Kidney (tissue), 14 donors: ENCODE measurements around the gene MED13L. TPM values are rescaled to one million over a fixed set of nuclear protein-coding genes. Genes with fewer than 3 reads are reported as not detected.

Experiments used
- DNase-seq, 5 donors: peaks; one replicate each; pipeline ENCODE4 v3.0.0-alpha.2; 2013 to 2020
- FAIRE-seq: peaks from 2 replicates; lab custom pipeline; 2012; peaks lifted over from hg19 to GRCh38; lab: Jason Lieb, UNC
- H3K27ac ChIP-seq, 2 donors: one replicate each; pipeline ENCODE4 v1.7.0; 2013; ENCODE audit warnings: low read depth in 2 of 2, low read length in 2 of 2, inconsistent platforms in 1 of 2
- H3K27me3 ChIP-seq: one replicate; pipeline ENCODE4 v1.7.1; 2013; ENCODE audit warnings: low read length, inconsistent platforms; ENCODE audit not compliant: control insufficient read depth, insufficient read depth
- H3K36me3 ChIP-seq, 3 donors: one replicate each; pipeline versions ENCODE4 v1.7.0 to v1.7.1; 2013; ENCODE audit warnings: low read length in 3 of 3, control low read depth in 1 of 3, inconsistent platforms in 1 of 3; ENCODE audit not compliant: insufficient read depth in 3 of 3, control insufficient read depth in 2 of 3
- H3K4me1 ChIP-seq, 3 donors: one replicate each; pipeline versions ENCODE4 v1.7.0 to v1.7.1; 2013; ENCODE audit warnings: low read length in 3 of 3, inconsistent platforms in 1 of 3, low read depth in 1 of 3; ENCODE audit not compliant: control insufficient read depth in 2 of 3, insufficient read depth in 2 of 3
- H3K4me3 ChIP-seq, 3 donors: one replicate each; pipeline versions ENCODE4 v1.7.0 to v1.8.1; 2013; ENCODE audit warnings: low read length in 3 of 3, control low read depth in 1 of 3, inconsistent platforms in 1 of 3
- H3K9ac ChIP-seq, 3 donors: one replicate each; pipeline versions ENCODE4 v1.7.0 to v1.7.1; 2013; ENCODE audit warnings: low read length in 3 of 3, control low read depth in 1 of 3, inconsistent platforms in 1 of 3
- H3K9me3 ChIP-seq, 3 donors: one replicate each; pipeline versions ENCODE4 v1.7.0 to v1.7.1; 2013; ENCODE audit warnings: low read length in 3 of 3, control low read depth in 1 of 3, inconsistent platforms in 1 of 3; ENCODE audit not compliant: control insufficient read depth in 2 of 3, insufficient read depth in 1 of 3
- CTCF ChIP-seq: IDR thresholded peaks from 3 replicates; pipeline ENCODE4 v1.5.1; 2012; ENCODE audit warnings: mild to moderate bottlenecking, moderate library complexity, borderline replicate concordance; ENCODE audit not compliant: insufficient read depth; ENCODE audit errors: extremely low read depth
- intact Hi-C: fragments of 100-400 bp; cut with DNase I; formaldehyde crosslinking; loops from one replicate; pipeline ENCODE4 v1.11.1; 2022
- polyA plus RNA-seq: library from polyadenylated mRNA; stranded (reverse); fragments of 350-450 nt; fragmentation: Illumina TruSeq; extraction: RNeasy Lipid Tissue Mini Kit (QIAGEN cat#74804); gene quantifications from one replicate; pipeline ENCODE4 v1.2.3, GENCODE V29; 2014; ENCODE audit warnings: low read depth, low replicate concordance; ENCODE audit not compliant: insufficient read depth
- total RNA-seq: library from RNA; stranded (reverse); fragmentation: NEBNext Ultra II Directional; extraction: Animal tissue kit (Norgen Biotek cat#: 25700); gene quantifications from one replicate; pipeline ENCODE4 v1.2.1, GENCODE V29; 2021
- donor health status: control.
- donor health status: control.
- donor health status: control.
- donor health status: control.
- donor health status: control.
- donor health status: DM: yes; HTN: yes; CAD: no.
- donor health status: Normal renal cell carcinoma (clear cell type).

MED13L gene
- total and polyA plus RNA-seq, 2 donors from 2014 or later = 7.1 to 153 TPM

- no peak for FAIRE-seq
- peaks cover 3 to 31% (median 23%) of the 10 kb centered on the region in 3 donors for H3K36me3 ChIP-seq
Observed at GRCh38 chr12:115984616-115985015, 292.9 kb downstream of the MED13L start.

GRCh38 chr12:115983226-115983798 is 294.2 kb downstream of the MED13L start:
- intact Hi-C loops = no loop called here
- Histone ChIP-seq H3K9ac (no peak overlapping the region), H3K9me3 (no peaks in the 10 kb centered on the region), H3K27ac (no peak overlapping the region), H3K27me3 (no peaks in the 10 kb centered on the region), H3K36me3 (peaks cover 5 to 31% (median 25%) of the 10 kb centered on the region in 3 donors), H3K4me1 (peaks cover 0 to 2% (median 0%) of the 10 kb centered on the region in 3 donors), H3K4me3 (no peak overlapping the region)
- DNase-seq (no peak), FAIRE-seq (no peak)
- TF ChIP-seq CTCF = peak; percentile 21

More at GRCh38 chr12:115984616-115985015, 292.9 kb downstream of the MED13L start:
- Histone ChIP-seq H3K4me1 (peaks cover 0 to 2% (median 0%) of the 10 kb centered on the region in 3 donors), H3K9me3 (no peaks in the 10 kb centered on the region), H3K9ac (no peak overlapping the region), H3K27ac (no peak overlapping the region), H3K27me3 (no peaks in the 10 kb centered on the region), H3K4me3 (no peak overlapping the region)
- intact Hi-C loops = no loop called here
- TF ChIP-seq CTCF = no peak
- DNase-seq = no peak

- TF ChIP-seq CTCF = no peak
- H3K4me1 ChIP-seq = no peaks in the 10 kb centered on the region
- DNase-seq (no peak), FAIRE-seq (no peak)
- H3K4me3 ChIP-seq = no peak overlapping the region
- H3K27ac ChIP-seq = no peak overlapping the region
- H3K9ac ChIP-seq = no peak overlapping the region
- H3K36me3 ChIP-seq = peaks cover 5 to 20% (median 18%) of the 10 kb centered on the region in 3 donors
- H3K9me3 ChIP-seq = no peaks in the 10 kb centered on the region
- intact Hi-C loops = no loop called here
- H3K27me3 ChIP-seq = no peaks in the 10 kb centered on the region
Observed at GRCh38 chr12:115980339-115980738, 297.2 kb downstream of the MED13L start.
